NB4 (cell line): ENCODE data around the gene TSPO.
A peak's percentile ranks its signal among the peaks of the same experiment; 100 is the strongest.

Source experiments
- DNase-seq: peaks from one replicate; pipeline ENCODE4 v3.0.0; 2010; ENCODE audit warnings: low read depth
- H3K4me3 ChIP-seq: one replicate; pipeline ENCODE4 v1.5.1; 2011; ENCODE audit warnings: mild to moderate bottlenecking, low read depth, low read length, moderate library complexity
- CTCF ChIP-seq: IDR thresholded peaks from one replicate; pipeline ENCODE4 v1.5.1; 2012; ENCODE audit warnings: low read depth, low read length
- MAX ChIP-seq: IDR thresholded peaks from 2 replicates; pipeline ENCODE4 v1.6.1; 2011; ENCODE audit warnings: low read depth, low read length
- MYC ChIP-seq: IDR thresholded peaks from 2 replicates; pipeline ENCODE4 v1.6.1; 2011; ENCODE audit warnings: low read depth, low read length
- POLR2A ChIP-seq: IDR thresholded peaks from 2 replicates; pipeline ENCODE4 v1.6.1; 2011; ENCODE audit warnings: mild to moderate bottlenecking; ENCODE audit not compliant: insufficient read length; ENCODE audit errors: extremely low read depth

Gene TSPO

GRCh38 chr22:43186272-43187170 is 35.2 kb downstream of the TSPO start, which contains the start of gene TTLL12:
TTLL12 (minus strand) TSS chr22:43187134; CDS start chr22:43187069, 65 bp downstream.
- peak within 1 kb of the TSS; percentile 97 for H3K4me3 ChIP-seq
- TF ChIP-seq MAX (peak; percentile 73), CTCF (no peak), POLR2A (peak; percentile 36), MYC (peak; percentile 85)
- peak; percentile 72 for DNase-seq

- 0 out of 2 replicates have a peak, but pooled peaks have one; percentile 33 for TF ChIP-seq MYC
- peak; percentile 51 for TF ChIP-seq CTCF
- TF ChIP-seq POLR2A, result peak; percentile 78
- TF ChIP-seq MAX, result no peak
- DNase-seq, result peak; percentile 96
- H3K4me3 ChIP-seq, result peak overlapping the region; percentile 78
These were observed 36.1 kb downstream of the TSPO start for GRCh38 chr22:43187171-43188099.

GRCh38 chr22:43188829-43189545 is 37.6 kb downstream of the TSPO start:
- DNase-seq, result no peak
- TF ChIP-seq POLR2A (no peak), MYC (no peak), MAX (no peak)
- no peak overlapping the region for H3K4me3 ChIP-seq

GRCh38 chr22:43191831-43192230 is 40.5 kb downstream of the TSPO start:
- no peak overlapping the region for H3K4me3 ChIP-seq
- no peak for DNase-seq
- no peak for TF ChIP-seq POLR2A
- TF ChIP-seq MAX, result no peak

GRCh38 chr22:43197271-43197941 is 46.0 kb downstream of the TSPO start:
- no peak for DNase-seq
- H3K4me3 ChIP-seq, result no peak overlapping the region
- TF ChIP-seq MAX (no peak), POLR2A (no peak), CTCF (no peak), MYC (no peak)

GRCh38 chr22:43198126-43198525 is 46.8 kb downstream of the TSPO start:
- TF ChIP-seq MYC (no peak), MAX (no peak), POLR2A (no peak), CTCF (no peak)
- H3K4me3 ChIP-seq, result no peak overlapping the region
- no peak for DNase-seq
